ENCODE data around the gene OTX2.

The OTX2 gene

GRCh38 chr14:56811593-56812363 is 1.5 kb upstream of the OTX2 start:
- no peak for DNase-seq

- no peak for DNase-seq
Measured at GRCh38 chr14:56810836-56811592, 735 bp upstream of the OTX2 start.

- DNase-seq = no peak
Measured at GRCh38 chr14:56809270-56810146, 771 bp downstream of the OTX2 start.

- no peak for DNase-seq
Measured at GRCh38 chr14:56808383-56809269, 1.7 kb downstream of the OTX2 start.

GRCh38 chr14:56808110-56808382 is 2.2 kb downstream of the OTX2 start:
- DNase-seq = no peak

GRCh38 chr14:56807386-56808109 is 2.7 kb downstream of the OTX2 start:
- no peak for DNase-seq

- no peak for DNase-seq
Measured at GRCh38 chr14:56806760-56807159, 3.5 kb downstream of the OTX2 start.

- DNase-seq = no peak
Measured at GRCh38 chr14:56805992-56806727, 4.1 kb downstream of the OTX2 start.

GRCh38 chr14:56805201-56805991 is 4.9 kb downstream of the OTX2 start:
- no peak for DNase-seq

GRCh38 chr14:56803816-56804535 is 6.3 kb downstream of the OTX2 start:
- no peak for DNase-seq

- no peak for DNase-seq
Measured at GRCh38 chr14:56801920-56802319, 8.4 kb downstream of the OTX2 start.

GRCh38 chr14:56799343-56799645 is 11.0 kb downstream of the OTX2 start:
- no peak for DNase-seq

- no peak for DNase-seq
Measured at GRCh38 chr14:56798447-56799342, 11.6 kb downstream of the OTX2 start.

- DNase-seq = no peak
Measured at GRCh38 chr14:56797569-56798446, 12.5 kb downstream of the OTX2 start.

GRCh38 chr14:56797003-56797568 is 13.2 kb downstream of the OTX2 start:
- no peak for DNase-seq

GRCh38 chr14:56796259-56796658 is 14.0 kb downstream of the OTX2 start:
- DNase-seq = no peak

- DNase-seq = no peak
Measured at GRCh38 chr14:56795284-56795622, 15.0 kb downstream of the OTX2 start.
